ENCODE measurements around the gene DHRS9.
"Not testable (repeated sequence)": the region's sequence is repeated elsewhere in the genome, so short reads cannot be mapped to it uniquely, and the experiment has no call there.

The DHRS9 gene

DNA sequence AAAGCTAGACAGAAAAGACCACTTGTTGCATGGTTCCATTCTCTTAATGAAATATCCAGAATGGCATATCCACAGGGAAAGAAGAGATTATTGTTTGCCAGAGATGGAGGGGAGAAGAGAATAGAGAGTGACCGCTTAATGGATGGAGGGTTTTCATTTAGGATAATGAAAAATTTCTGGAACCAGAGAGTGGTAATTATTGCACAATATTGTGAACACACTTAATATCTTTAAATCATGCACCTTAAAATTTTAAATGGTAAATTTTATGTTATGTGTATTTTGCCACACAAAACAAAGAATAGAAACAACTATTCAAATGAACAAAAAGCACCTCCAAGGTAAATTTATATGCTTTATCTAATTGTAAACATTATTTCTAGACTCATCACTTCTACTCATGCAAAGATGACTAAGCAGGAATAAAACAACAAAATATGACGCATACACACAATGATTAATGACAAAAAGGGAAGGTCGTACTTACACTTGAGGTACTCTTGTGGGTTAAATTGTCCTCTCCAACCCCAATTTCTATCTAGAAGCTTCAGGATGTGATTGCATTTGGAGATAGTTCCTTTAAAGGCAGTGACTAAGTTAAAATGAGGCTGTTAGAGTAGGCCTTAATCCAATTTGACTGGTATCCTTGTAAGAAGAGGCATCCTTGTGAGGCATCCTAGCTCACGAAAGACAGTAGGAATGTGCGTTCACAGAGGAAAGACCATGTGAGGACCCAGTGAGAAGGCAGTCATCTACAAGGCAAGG is 18.7 kb upstream of the DHRS9 start:
- H3K9me2 ChIP-seq (replicated peaks; ENCODE audit: insufficient read depth, low read length), result no peaks in the 10 kb centered on the region
- no peak overlapping the region for H3K9ac ChIP-seq (ENCODE audit: low read length)
- no peak overlapping the region for H3K4me3 ChIP-seq (ENCODE audit: low read length)
- H4K20me1 ChIP-seq (ENCODE audit: insufficient read depth, low read length), result no peaks in the 10 kb centered on the region
- no peak for DNase-seq
- no peak overlapping the region for H3K27ac ChIP-seq (ENCODE audit: low read length)
- no peak overlapping the region for H2AFZ ChIP-seq (ENCODE audit: low read length)
- no peaks in the 10 kb centered on the region for H3K36me3 ChIP-seq (replicated peaks; ENCODE audit: insufficient read depth, low read length)
- TF ChIP-seq EZH2phosphoT487 (IDR thresholded peaks at IDR 0.05; ENCODE audit: low read length) (no peak), EZH2 (optimal IDR thresholded peaks at IDR 0.05; ENCODE audit: low read depth, low read length) (no peak)
- TF ChIP-seq, protein P1, sequence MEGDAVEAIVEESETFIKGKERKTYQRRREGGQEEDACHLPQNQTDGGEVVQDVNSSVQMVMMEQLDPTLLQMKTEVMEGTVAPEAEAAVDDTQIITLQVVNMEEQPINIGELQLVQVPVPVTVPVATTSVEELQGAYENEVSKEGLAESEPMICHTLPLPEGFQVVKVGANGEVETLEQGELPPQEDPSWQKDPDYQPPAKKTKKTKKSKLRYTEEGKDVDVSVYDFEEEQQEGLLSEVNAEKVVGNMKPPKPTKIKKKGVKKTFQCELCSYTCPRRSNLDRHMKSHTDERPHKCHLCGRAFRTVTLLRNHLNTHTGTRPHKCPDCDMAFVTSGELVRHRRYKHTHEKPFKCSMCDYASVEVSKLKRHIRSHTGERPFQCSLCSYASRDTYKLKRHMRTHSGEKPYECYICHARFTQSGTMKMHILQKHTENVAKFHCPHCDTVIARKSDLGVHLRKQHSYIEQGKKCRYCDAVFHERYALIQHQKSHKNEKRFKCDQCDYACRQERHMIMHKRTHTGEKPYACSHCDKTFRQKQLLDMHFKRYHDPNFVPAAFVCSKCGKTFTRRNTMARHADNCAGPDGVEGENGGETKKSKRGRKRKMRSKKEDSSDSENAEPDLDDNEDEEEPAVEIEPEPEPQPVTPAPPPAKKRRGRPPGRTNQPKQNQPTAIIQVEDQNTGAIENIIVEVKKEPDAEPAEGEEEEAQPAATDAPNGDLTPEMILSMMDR (IDR thresholded peaks at IDR 0.05; ENCODE audit: low read length), result no peak
- no peaks in the 10 kb centered on the region for H3K79me2 ChIP-seq (ENCODE audit: low read length)
- H3K4me2 ChIP-seq (ENCODE audit: low read depth, low read length), result no peak overlapping the region
- H3K4me1 ChIP-seq (ENCODE audit: low read length), result no peaks in the 10 kb centered on the region
- H3F3A ChIP-seq (ENCODE audit: insufficient read depth, low read length), result no peaks in the 10 kb centered on the region
- H3K9me3 ChIP-seq (replicated peaks; ENCODE audit: insufficient read depth, low read length), result no peaks in the 10 kb centered on the region
- no peaks in the 10 kb centered on the region for H3K27me3 ChIP-seq (replicated peaks; ENCODE audit: insufficient read depth, low read length)

DNA sequence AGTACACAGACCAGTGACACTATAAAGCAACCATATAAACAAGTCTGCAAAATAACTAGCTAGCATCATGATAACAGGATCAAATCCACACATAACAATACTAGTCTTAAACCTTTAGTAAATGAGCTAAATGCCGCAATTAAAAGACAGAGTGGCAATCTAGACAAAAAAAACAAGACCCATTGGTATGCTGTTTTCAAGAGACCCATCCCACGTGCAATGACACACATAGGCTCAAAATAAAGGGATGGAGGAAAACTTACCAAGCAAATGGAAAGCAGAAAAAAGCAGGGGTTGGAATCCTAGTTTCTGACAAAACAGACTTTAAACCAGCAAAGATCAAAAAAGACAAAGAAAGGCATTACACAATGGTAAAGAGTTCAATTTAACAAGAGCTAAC is 14.8 kb upstream of the DHRS9 start:
- H3K9me2 ChIP-seq (replicated peaks; ENCODE audit: insufficient read depth, low read length); H3K4me2 ChIP-seq (ENCODE audit: low read depth, low read length); H3K27me3 ChIP-seq (replicated peaks; ENCODE audit: insufficient read depth, low read length); H3K4me3 ChIP-seq (ENCODE audit: low read length); H3K27ac ChIP-seq (ENCODE audit: low read length); H3K9ac ChIP-seq (ENCODE audit: low read length); H4K20me1 ChIP-seq (ENCODE audit: insufficient read depth, low read length); H3K4me1 ChIP-seq (ENCODE audit: low read length); DNase-seq; H2AFZ ChIP-seq (ENCODE audit: low read length); H3K79me2 ChIP-seq (ENCODE audit: low read length); H3K36me3 ChIP-seq (replicated peaks; ENCODE audit: insufficient read depth, low read length); H3K9me3 ChIP-seq (replicated peaks; ENCODE audit: insufficient read depth, low read length); H3F3A ChIP-seq (ENCODE audit: insufficient read depth, low read length): not testable (repeated sequence)

DNA sequence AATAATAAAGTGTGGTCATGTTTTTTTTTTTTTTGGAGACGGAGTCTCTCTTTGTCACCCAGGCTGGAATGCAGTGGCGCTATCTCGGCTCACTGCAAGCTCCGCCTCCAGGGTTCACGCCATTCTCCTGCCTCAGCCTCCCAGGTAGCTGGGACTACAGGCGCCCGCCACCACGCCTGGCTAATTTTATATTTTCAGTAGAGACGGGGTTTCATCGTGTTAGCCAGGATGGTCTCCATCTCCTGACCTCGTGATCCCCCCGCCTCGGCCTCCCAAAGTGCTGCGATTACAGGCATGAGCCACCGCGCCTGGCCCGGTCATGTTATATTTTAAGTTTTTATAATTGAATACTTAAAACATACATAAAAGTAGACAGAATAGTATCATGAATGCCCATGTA is 5.2 kb upstream of the DHRS9 start:
- not testable (repeated sequence) for H3K4me1 ChIP-seq (ENCODE audit: low read length); H3K4me3 ChIP-seq (ENCODE audit: low read length); H3K36me3 ChIP-seq (replicated peaks; ENCODE audit: insufficient read depth, low read length); H3K27me3 ChIP-seq (replicated peaks; ENCODE audit: insufficient read depth, low read length); H3K4me2 ChIP-seq (ENCODE audit: low read depth, low read length); H4K20me1 ChIP-seq (ENCODE audit: insufficient read depth, low read length); H3K27ac ChIP-seq (ENCODE audit: low read length); H3K9ac ChIP-seq (ENCODE audit: low read length); DNase-seq; H2AFZ ChIP-seq (ENCODE audit: low read length); H3K9me3 ChIP-seq (replicated peaks; ENCODE audit: insufficient read depth, low read length); H3K79me2 ChIP-seq (ENCODE audit: low read length); H3F3A ChIP-seq (ENCODE audit: insufficient read depth, low read length); H3K9me2 ChIP-seq (replicated peaks; ENCODE audit: insufficient read depth, low read length)

DNA sequence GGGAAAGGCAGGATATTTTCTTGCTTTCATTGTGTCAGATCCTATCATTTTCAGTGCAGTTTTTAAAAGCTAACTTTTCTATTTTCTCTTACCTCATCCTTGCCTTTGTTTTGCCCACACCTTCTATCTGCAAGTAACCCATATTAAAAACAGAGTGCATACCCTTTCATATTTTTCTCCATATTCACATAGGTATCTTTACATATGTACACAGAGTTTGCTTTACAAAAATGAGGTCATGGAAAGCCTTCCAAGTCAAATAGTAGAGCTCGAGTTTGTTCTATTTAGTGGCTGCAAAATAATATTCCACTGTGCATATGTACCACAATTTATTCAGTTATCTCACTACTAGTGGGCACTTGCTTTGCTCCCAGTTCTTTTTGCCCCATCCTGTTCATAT is 3.9 kb upstream of the DHRS9 start:
- no peak overlapping the region for H2AFZ ChIP-seq (ENCODE audit: low read length)
- no peak for DNase-seq
- H3K9ac ChIP-seq (ENCODE audit: low read length), result no peak overlapping the region
- H3K27ac ChIP-seq (ENCODE audit: low read length), result no peak overlapping the region
- no peak overlapping the region for H3K4me3 ChIP-seq (ENCODE audit: low read length)
- H3K9me2 ChIP-seq (replicated peaks; ENCODE audit: insufficient read depth, low read length), result no peaks in the 10 kb centered on the region
- H3K36me3 ChIP-seq (replicated peaks; ENCODE audit: insufficient read depth, low read length), result no peaks in the 10 kb centered on the region
- H3F3A ChIP-seq (ENCODE audit: insufficient read depth, low read length), result no peaks in the 10 kb centered on the region
- TF ChIP-seq EZH2 (optimal IDR thresholded peaks at IDR 0.05; ENCODE audit: low read depth, low read length) (no peak), EZH2phosphoT487 (IDR thresholded peaks at IDR 0.05; ENCODE audit: low read length) (no peak)
- TF ChIP-seq, protein P1 (IDR thresholded peaks at IDR 0.05; ENCODE audit: low read length), result no peak
- no peaks in the 10 kb centered on the region for H3K79me2 ChIP-seq (ENCODE audit: low read length)
- no peaks in the 10 kb centered on the region for H3K27me3 ChIP-seq (replicated peaks; ENCODE audit: insufficient read depth, low read length)
- H3K4me1 ChIP-seq (ENCODE audit: low read length), result no peaks in the 10 kb centered on the region
- H3K9me3 ChIP-seq (replicated peaks; ENCODE audit: insufficient read depth, low read length), result no peaks in the 10 kb centered on the region
- H4K20me1 ChIP-seq (ENCODE audit: insufficient read depth, low read length), result no peaks in the 10 kb centered on the region
- H3K4me2 ChIP-seq (ENCODE audit: low read depth, low read length), result no peak overlapping the region
